Effector CD8-positive, alpha-beta T cell (primary cell): Measurements from ENCODE around the gene LCORL.
"Not testable (repeated sequence)": the region's sequence is repeated elsewhere in the genome, so short reads cannot be mapped to it uniquely, and the experiment has no call there.

Experiments used
- DNase-seq: peaks from one replicate; lab custom pipeline; 2025; lab: John Stamatoyannopoulos, UW

LCORL gene

GRCh38 chr4:17851959-17852358, 169.6 kb downstream of the LCORL start:
- no peak for DNase-seq

DNA sequence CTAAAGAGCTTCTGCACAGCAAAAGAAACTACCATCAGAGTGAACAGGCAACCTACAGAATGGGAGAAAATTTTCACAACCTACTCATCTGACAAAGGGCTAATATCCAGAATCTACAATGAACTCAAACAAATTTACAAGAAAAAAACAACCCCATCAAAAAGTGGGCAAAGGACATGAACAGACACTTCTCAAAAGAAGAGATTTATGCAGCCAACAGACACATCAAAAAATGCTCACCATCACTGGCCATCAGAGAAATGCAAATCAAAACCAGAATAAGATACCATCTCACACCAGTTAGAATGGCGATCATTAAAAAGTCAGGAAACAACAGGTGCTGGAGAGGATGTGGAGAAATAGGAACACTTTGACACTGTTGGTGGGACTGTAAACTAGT, 171.3 kb downstream of the LCORL start:
- DNase-seq: not testable (repeated sequence)

- DNase-seq: no peak
Measured at GRCh38 chr4:17846266-17846665, 175.3 kb downstream of the LCORL start.

DNA sequence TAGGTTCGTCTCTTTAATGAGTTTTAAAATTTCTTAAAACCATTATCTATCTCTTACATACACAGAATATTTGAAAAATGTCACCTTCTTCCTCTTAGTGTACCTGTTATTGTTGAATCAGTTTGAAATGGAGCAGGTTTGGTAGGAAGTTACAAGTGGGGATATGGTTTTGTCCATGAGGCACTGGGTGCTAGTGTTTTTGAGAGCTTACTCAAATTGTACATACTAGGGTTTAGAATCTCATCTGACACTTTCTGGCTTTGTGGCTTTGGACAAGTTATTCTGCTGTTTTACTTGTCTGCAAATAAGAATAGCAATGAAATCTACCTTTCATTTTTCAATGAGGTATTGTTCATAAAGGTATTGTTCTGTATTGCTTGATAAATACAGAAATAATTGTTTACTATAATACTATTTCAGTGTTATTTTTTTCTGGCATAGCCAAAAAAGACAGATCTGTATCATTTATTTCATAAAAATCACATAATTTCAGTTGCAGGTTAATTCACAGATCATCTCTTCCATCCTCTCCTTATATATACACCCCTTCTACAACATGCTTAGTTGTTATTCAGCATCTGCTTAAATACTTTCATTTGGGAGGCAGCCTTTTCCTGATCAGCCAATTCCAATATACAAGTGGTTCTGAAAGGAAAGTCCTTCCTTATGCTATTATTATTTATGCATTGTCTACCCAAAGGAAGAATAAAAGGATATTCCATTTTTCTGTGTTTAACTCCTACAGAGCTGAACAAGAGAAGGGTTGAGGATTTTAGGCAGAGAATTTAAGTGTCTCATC, 197.5 kb downstream of the LCORL start:
- DNase-seq: no peak

DNA sequence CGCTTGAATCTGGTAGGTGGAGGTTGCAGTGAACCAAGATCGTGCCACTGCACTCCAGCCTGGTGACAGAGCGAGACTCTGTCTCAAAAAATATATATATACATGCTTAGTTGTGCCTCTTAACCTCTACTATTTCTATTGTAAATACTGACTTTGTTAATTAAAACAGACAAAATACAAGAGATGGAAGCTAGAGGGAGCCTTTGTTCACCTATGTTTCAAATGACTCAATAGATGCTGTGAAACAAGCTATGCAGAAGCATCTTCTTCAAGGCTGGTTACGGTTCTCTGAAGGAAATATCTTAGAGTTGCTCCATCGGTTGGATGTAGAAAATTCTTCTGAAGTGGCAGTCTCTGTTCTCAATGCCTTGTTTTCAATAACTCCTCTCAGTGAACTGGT, 204.5 kb downstream of the LCORL start:
- DNase-seq: no peak

DNA sequence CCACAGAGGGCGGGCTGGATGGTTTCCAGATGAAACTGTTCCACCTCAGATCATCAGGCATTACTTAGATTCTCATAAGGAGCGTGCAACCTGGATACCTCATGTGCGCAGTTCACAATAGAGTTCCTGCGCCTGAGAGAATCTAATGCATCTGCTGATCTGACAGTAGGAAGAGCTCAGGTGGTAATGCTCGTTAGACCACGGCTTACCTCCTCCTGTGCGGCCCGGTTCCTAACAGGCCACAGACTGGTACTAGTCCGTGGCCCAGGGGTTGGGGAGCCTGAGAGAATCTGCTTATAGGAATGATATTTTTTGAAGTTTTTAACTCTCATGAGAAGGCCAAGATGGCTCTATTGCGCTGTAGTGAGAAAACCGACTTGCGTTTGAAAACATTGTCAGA, 205.4 kb downstream of the LCORL start:
- no peak for DNase-seq

DNA sequence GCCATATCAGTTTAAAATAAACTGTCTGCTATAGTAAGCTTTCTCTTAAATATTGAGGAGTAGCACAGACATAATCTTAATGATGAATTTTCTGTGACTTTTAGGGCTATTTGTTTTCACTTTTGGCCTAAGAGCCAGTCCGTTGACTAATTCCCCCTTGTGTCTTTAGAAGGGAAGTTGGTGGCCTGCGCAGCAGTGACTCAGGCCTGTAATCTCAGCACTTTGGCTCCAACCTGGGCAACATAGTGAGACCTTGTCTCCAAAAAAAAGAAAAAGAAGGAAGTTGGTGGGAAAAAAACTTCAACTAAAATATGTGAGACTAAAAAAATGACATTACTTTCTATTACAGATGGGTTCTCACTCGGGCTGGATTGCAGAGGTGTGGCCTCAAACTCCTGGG, 207.4 kb downstream of the LCORL start:
- DNase-seq: no peak

DNA sequence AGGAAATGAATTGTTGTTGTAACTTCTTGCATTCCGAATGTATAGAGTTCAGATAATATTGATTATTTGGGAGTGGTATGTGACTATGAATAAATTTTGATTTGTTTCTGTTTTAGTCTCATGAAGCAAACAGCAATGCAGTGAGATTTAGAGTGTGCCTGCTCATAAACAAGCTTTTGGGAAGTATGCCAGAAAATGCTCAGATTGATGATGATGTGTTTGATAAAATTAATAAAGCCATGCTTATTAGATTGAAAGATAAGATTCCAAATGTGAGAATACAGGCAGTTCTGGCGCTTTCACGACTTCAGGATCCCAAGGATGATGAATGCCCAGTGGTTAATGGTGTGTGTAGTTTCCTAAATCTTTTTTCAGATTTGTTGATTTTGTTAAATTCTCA, 208.8 kb downstream of the LCORL start:
- no peak for DNase-seq

DNA sequence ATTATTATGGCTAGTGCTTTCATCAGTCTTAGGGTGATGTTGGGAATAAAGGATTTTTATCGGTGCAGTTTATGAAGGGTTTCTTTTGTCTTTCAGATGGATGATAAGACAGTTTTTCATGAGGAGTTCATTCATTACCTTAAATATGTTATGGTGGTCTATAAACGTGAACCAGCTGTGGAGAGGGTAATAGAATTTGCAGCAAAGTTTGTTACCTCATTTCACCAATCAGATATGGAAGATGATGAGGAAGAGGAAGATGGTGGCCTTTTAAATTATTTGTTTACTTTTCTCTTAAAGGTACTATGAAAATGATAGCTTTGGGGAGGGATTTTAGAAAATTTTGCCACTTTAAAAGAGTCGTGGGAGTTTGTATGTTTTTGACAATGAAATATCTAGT, 209.4 kb downstream of the LCORL start:
- no peak for DNase-seq

GRCh38 chr4:17811078-17811603, 210.4 kb downstream of the LCORL start:
- DNase-seq: no peak

- DNase-seq: peak; percentile 100
Measured at GRCh38 chr4:17810260-17811077, 211.1 kb downstream of the LCORL start, which contains the start of the genes DCAF16 and NCAPG. TSS of gene DCAF16 (minus strand) at chr4:17810757. CDS start at chr4:17804141, 6,616 bp downstream. TSS of gene NCAPG (plus strand) at chr4:17810979. CDS start at chr4:17811078, 99 bp downstream.

DNA sequence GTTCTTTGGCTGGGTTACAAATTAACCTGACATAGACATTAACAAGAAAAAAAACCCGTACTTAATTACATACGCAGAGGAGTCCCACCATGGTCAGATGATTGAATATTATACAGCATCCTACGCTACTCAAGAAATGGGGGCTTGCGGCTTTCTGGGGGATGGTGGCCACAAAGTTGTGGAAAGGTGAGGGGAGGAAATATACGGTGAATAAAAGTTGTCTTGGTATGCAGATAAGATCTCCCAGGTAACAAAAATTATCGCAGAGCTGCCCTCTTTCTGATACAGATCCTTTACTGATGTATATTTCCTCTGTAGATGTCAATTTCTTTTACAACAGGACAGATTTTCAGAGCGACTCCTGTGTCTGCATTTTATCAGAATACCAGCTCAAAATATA, 211.9 kb downstream of the LCORL start:
- no peak for DNase-seq

GRCh38 chr4:17807446-17807845, 214.1 kb downstream of the LCORL start:
- no peak for DNase-seq

GRCh38 chr4:17805580-17806155, 215.9 kb downstream of the LCORL start:
- DNase-seq: no peak

DNA sequence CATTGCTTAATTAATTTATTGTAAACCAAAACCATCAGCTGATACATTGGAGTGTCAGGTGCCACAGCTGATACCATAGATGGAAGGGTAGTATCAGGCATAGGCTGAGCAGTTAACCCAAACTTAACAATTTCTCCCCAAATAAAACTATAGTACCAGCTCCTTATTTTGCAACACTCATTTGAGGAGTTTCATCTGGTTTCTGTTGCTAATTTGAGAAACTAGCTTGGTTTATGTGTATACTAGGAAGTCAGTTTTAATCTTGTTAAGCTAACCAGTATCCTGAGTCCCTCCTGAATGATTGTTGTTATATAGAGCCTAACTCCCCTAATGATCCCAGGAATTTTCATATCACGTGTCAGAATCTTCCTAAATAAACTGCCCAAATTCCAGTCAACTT, 223.7 kb downstream of the LCORL start:
- DNase-seq: no peak

DNA sequence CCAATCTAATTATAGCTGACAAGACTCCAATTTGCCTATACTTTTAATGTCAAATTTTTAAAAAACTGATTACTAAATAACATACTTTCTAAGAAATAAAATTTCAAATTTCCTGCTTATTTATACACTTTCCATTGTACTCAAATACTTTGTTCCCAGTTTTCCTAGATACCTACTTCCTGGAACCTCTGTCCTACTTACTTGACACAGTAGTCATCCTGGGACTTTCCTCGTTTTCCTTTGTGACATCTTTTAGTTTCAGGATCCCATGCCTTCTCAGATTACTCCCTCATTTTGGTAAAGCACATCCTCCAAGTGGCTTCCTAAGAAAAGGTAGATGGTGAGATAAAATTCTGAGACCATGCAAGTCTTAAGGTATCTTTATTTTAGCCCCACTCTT, 226.8 kb downstream of the LCORL start:
- no peak for DNase-seq
